ENCODE data around the gene CEBPB.

GRCh38 chr20:50186151-50186885 is 4.3 kb upstream of the CEBPB start:
- TF ChIP-seq GATA2 (IDR thresholded peaks at IDR 0.05; ENCODE audit: low read depth, low read length) (no peak), GATA3 (IDR thresholded peaks at IDR 0.05; ENCODE audit: low read depth, low read length) (no peak)

All from SH-SY5Y (cell line).